ENCODE measurements around the gene SLC10A7. TPM values are rescaled to one million over a fixed set of nuclear protein-coding genes. Genes with fewer than 3 reads are reported as not detected.

SLC10A7 gene
- total RNA-seq, 1 donor from 2014 or later, result 11.4 TPM

DNA sequence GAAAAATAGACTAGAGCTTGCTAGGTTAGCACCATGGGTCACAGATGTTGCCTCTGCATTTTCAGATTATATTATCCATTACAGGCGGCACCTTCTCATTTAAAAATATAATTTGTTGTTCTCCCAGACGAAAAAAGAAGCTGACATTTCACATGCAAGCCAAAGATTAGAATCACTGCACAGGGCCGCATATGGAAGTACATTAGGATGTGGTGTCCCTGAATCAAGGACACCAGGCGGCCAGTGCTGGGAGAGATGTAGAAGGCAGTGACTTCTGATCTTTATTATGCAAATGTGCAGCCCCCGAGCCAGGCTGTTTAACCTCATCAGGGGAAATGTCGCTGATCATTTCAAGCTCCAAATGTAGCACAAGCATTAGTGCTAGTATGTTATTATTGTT, 284.6 kb downstream of the SLC10A7 start:
- intact Hi-C loops (cut with DNase I), result no loop called here
- TF ChIP-seq, protein P1, sequence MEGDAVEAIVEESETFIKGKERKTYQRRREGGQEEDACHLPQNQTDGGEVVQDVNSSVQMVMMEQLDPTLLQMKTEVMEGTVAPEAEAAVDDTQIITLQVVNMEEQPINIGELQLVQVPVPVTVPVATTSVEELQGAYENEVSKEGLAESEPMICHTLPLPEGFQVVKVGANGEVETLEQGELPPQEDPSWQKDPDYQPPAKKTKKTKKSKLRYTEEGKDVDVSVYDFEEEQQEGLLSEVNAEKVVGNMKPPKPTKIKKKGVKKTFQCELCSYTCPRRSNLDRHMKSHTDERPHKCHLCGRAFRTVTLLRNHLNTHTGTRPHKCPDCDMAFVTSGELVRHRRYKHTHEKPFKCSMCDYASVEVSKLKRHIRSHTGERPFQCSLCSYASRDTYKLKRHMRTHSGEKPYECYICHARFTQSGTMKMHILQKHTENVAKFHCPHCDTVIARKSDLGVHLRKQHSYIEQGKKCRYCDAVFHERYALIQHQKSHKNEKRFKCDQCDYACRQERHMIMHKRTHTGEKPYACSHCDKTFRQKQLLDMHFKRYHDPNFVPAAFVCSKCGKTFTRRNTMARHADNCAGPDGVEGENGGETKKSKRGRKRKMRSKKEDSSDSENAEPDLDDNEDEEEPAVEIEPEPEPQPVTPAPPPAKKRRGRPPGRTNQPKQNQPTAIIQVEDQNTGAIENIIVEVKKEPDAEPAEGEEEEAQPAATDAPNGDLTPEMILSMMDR (IDR thresholded peaks at IDR 0.05), result no peak
- no peaks in the 10 kb centered on the region for H3K27me3 ChIP-seq
- no peak overlapping the region for H3K4me3 ChIP-seq
- no peak overlapping the region for H3K27ac ChIP-seq
- peaks cover 0 to under 1% of the 10 kb centered on the region in 2 donors for H3K4me1 ChIP-seq
- no peaks in the 10 kb centered on the region for H3K36me3 ChIP-seq
- DNase-seq (ENCODE audit: low spot score in 2 of 2), result no peak
- H3K9me3 ChIP-seq, result peaks cover 2 to 5% of the 10 kb centered on the region in 2 donors

DNA sequence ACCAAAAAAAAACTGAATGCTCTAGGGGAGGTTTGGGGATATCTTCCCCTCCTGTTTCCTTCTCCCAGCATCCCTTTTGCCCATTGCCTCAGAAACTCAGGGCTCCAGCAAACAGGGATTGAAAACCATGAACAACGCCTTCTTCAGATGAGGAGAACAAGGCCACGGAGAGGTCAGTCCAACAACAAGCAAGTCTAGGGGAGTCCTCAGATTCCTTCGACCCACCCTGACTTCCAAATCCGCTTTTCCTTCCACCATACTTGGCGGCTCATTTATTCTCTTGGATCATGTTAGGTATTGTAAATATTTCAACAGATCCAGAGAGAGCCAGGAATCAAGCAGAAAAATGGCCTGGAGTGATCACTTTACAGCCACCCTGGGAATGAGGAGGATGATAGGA, 285.5 kb downstream of the SLC10A7 start:
- Histone ChIP-seq H3K27ac (peak overlapping the region in 1 of 2 donors; percentile 4), H3K36me3 (no peaks in the 10 kb centered on the region), H3K4me3 (no peak overlapping the region), H3K4me1 (no peaks in the 10 kb centered on the region), H3K27me3 (no peaks in the 10 kb centered on the region), H3K9me3 (peaks cover 2 to 5% of the 10 kb centered on the region in 2 donors)
- TF ChIP-seq, protein P1 (IDR thresholded peaks at IDR 0.05), result no peak
- intact Hi-C loops (cut with DNase I), result no loop called here
- DNase-seq (ENCODE audit: low spot score in 2 of 2), result no peak

DNA sequence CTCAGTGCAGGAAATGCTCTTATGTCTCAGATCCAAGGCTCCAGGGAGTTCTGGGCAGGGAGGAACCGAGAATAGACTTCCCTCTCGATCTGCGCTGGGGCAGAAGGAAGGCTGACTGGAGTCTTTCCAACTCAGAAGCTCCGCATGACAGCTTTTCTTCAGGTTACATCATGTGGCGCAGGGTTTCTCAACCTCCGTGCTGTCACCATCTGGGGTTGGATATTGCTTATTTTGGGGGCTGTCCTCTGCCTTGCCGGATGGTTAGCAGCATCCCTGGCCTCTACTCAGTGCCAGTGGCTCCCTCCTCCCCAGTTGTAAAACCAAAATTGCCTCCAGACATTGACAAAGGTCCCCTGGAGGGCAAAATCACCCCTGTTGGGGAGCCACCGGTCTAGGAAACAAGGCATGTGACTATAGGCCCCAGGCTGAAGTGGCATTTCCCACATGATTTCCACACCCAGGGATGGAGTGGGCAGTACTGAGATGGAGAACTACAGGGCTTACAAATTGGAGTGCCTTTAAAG, 286.0 kb downstream of the SLC10A7 start:
- Histone ChIP-seq H3K4me1 (no peaks in the 10 kb centered on the region), H3K4me3 (no peak overlapping the region), H3K9me3 (peaks cover 2 to 5% of the 10 kb centered on the region in 2 donors), H3K27ac (peak overlapping the region in 1 of 2 donors; percentile 4), H3K36me3 (no peaks in the 10 kb centered on the region), H3K27me3 (no peaks in the 10 kb centered on the region)
- no peak for DNase-seq (ENCODE audit: low spot score in 2 of 2)
- intact Hi-C loops (cut with DNase I), result no loop called here
- TF ChIP-seq, protein P1 (IDR thresholded peaks at IDR 0.05), result no peak

DNA sequence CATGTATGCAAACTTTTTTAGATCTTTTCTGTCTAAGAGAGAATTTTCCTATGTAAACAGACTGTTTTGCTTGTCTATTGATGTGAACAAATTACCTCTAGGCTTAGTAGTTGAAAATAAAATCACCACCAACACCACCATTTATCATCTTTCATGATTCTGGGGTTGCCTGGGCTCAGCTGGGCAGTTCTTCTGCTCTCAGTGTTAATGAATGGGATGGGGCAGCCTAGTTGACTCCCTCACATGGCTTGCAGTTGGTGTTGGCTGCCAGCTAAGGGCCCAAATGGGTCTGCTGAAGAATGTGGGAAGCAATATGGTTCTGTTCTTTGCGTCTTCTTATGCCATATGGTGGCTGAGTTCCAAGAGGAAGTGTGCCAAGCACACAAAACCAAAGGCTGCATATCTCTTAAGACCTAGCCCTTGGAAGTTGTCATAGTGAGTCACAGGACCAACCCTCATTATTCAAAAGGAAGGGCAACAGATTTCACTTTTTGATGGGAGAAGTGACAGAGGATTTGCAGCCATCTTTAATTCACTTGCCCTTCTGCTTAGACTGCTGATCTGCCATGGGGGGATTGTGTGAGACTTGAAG, 289.5 kb downstream of the SLC10A7 start:
- H3K4me3 ChIP-seq, result no peak overlapping the region
- intact Hi-C loops (cut with DNase I), result no loop called here
- no peak for DNase-seq (ENCODE audit: low spot score in 2 of 2)
- TF ChIP-seq, protein P1 (IDR thresholded peaks at IDR 0.05), result no peak
- H3K27me3 ChIP-seq, result no peaks in the 10 kb centered on the region
- H3K4me1 ChIP-seq, result no peaks in the 10 kb centered on the region
- no peak overlapping the region for H3K27ac ChIP-seq
- H3K36me3 ChIP-seq, result no peaks in the 10 kb centered on the region
- peaks cover 2 to 5% of the 10 kb centered on the region in 2 donors for H3K9me3 ChIP-seq

DNA sequence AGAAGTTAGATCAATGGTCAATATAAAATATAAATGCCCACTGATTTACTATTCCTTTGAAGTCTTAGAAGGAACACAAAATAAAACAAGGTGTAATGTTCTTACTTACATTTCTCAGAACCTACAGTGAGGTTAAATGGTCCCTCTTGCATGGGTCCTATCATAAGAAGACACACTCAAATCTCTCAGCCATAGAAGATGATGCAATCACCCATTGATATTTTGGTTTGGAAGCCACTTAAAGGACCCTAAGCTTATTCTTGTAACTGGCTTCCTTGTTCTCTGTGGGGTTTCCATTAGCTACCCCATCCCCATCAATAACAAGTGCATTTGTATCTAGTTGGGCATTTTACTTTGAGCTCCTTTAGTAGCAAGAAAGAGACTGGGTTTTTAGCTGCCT, 292.3 kb downstream of the SLC10A7 start:
- intact Hi-C loops (cut with DNase I), result no loop called here
- Histone ChIP-seq H3K27me3 (no peaks in the 10 kb centered on the region), H3K27ac (no peak overlapping the region), H3K36me3 (no peaks in the 10 kb centered on the region), H3K9me3 (peaks cover 2 to 5% of the 10 kb centered on the region in 2 donors), H3K4me3 (no peak overlapping the region), H3K4me1 (no peaks in the 10 kb centered on the region)
- TF ChIP-seq, protein P1 (IDR thresholded peaks at IDR 0.05), result no peak
- DNase-seq (ENCODE audit: low spot score in 2 of 2), result no peak

Data from ascending aorta (tissue), 2 donors.